HG03571 (cell line): ENCODE results near the gene FLOT1.
A peak's percentile ranks its signal among the peaks of the same experiment; 100 is the strongest.

Source experiments
- ATAC-seq: cut with Tn5 transposase; IDR thresholded peaks from one replicate; pipeline ENCODE4 v1.9.1; 2021; ENCODE audit not compliant: unreplicated experiment

FLOT1 gene, protein sequence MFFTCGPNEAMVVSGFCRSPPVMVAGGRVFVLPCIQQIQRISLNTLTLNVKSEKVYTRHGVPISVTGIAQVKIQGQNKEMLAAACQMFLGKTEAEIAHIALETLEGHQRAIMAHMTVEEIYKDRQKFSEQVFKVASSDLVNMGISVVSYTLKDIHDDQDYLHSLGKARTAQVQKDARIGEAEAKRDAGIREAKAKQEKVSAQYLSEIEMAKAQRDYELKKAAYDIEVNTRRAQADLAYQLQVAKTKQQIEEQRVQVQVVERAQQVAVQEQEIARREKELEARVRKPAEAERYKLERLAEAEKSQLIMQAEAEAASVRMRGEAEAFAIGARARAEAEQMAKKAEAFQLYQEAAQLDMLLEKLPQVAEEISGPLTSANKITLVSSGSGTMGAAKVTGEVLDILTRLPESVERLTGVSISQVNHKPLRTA

DNA sequence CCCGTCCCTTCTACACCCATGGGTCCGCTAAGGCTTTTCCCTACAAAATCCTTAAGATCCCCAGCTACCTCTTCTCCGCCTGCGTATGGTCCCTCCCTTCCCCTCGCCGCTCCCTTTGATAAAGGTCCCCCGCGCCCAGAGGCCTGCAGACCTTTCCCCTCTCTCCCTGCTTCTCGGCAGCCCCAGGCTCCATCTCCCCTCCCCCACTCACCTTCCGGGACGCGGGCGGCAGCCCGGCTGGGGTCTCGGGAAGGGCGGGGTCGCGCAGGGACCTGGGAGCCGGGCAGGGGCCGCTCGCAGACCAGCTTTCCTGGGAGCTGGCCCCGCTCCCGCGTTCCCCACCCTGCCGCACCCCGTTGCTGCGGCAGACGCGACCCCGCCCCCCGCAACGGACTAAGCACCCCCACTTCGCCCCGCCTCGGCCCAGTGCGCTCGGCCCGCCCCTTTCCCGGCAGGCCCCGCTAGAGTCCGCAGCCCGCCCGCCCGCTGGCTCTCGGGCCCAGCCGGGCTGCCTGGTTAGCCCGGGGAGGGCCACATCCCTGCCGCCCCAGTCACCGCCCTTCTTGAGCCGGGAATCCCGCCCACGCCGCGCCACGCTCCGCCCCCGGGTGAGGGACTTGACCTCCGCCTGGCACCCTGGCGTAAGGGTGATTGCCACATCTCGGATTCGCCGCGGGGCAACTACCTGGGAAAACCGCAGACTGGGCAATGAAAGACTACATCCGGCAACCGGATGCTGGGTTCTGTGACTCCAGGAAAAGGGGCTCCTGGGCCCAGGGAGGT, at the start of gene FLOT1:
TSS of gene FLOT1 (minus strand) at position 372 of the 783 bp plus-strand sequence. CDS start 498 bp downstream, outside the sequence.
- peak; percentile 65 for ATAC-seq

DNA sequence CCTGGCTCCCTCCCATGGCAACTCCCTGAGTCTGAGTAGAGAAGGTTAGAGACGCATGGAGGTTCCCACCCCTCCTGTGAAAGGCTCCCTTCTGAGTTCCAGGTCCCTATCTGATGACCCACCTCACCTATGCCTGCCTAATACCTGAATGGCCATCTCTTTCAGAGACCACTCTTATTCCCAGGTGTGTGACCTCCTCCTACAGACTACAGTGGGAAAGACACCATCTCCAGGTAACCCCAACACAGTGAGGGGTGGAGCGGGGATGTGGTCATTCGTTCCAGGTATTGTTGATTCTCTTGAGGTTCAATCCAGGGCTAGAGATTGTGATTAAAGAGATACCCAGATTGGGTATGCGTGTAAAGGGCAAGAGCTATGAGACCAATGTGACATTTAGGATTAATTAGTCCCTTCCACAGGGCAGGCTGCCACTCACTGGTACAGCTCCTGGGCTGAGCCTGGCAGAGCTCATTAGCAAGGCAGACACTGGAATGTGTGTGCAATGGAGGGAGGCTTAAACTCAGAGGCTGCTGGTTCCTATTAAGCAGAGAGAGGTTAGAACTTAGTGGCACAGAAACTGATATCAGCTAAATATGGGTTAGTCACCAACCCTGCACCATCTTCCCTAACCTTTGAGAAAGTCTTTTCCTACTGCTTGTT, 48.4 kb upstream of the FLOT1 start:
- ATAC-seq, result no peak

DNA sequence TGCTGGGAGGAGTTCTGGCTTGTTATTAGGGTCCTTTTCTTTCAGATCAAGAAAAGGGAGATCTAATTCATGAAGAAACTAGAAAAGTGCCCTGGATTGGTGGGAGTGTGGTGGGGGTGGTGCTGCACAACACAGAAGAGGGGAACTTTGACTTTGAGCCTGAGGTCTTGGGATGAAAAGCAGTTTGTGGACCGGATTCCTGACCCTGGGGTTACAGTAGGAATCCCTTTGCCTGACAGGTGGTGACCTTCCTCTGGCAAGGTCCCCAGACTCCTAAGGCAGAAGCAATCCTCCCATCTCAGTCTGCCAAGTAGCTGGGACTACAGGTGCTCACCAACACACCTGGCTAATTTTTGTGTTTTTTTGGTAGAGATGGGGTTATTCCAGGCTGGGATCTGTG, 47.1 kb upstream of the FLOT1 start:
- no peak for ATAC-seq

DNA sequence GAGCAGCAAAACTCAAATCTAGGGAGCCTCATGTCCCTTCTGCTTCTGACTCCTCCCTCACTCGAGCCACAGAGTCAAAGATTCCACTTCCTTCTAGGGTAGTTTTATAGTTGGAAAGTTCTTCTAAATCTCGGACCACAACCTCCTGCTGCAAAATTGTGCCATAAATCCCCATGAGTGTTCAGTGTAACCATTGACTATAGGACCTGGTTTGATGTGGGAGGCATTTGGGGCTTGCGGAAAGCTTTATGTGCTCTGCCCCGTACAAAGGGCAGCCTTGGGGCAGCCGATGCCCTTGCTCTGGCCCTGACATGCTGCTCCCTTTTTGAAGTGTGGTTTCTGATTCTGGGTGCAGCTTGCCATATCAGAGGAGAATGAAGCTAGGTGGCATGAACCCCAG, 45.5 kb upstream of the FLOT1 start:
- ATAC-seq, result no peak

DNA sequence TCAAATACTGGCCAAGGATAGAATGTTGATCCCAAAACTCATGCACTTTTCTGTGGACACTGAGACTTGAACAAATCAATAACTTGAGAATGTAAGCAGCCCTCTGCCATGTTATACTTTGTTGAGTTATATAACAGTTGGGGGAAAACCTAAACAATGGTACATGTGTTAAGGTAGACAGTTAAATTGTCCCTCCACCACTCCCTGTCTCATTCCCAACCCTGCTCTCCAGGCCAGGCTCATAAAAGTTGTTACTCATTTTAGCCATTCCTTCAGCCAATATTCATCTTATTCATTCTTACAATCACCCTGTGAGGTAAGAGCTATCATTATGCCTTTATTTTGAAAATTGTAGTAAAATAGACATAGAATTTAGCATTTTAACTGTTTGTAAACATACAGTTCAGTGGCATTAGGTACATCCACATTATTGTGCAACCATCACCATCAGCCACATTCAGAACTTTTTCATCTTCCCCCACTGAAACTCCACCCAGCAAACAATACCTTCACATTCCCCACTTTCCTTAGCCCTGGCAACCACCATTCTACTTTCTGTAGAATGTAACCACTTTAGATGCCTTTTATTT, 40.0 kb upstream of the FLOT1 start:
- ATAC-seq, result no peak

DNA sequence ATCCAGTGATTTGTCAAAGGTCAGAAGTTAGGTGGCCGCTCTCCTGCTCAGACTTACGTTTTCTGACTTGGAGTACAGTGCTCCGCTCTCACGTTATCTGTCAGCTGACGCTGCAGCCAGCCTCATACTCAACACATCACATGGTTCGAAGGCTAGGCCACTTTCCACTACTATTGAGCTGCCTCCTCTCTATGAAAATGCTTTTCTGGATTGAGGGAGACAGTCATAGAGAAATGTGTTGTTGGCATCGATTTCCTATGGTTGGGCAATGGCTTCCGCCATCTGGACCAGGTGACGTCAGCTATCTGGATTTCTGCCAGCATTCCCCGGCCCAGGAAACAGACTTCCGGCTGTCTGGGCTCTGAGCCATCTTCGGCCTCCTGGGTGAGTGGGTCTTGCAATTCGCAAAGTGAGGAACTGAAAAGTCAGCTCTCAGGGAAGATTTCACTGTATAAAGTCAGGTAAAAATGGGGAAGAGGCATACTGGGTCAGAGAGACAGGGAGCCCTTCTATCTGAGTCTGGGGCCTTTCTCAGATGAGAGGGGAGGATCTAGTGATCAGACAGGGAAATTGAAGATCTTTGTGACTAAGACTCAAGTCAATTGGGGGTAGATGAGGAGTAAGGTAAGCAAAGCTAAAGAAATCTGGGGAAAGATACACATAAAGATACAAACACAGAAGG, 39.4 kb upstream of the FLOT1 start:
- no peak for ATAC-seq

DNA sequence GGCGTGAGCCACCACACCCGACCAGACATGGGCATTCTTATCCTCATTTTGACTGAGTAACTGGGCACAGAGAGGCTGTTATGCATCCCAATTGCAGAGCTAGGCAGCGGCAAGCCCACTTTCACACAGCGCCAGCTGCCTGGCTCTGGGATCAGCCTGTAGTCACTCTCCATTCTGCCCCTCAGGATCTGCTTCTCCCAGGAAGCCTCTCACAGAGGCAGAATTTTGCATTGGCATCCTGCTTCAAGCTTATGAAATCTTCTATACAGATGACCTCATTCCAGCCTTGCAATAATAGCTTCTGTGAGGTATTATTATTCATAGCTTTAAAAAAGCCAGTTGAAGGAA, 38.9 kb upstream of the FLOT1 start:
- no peak for ATAC-seq

DNA sequence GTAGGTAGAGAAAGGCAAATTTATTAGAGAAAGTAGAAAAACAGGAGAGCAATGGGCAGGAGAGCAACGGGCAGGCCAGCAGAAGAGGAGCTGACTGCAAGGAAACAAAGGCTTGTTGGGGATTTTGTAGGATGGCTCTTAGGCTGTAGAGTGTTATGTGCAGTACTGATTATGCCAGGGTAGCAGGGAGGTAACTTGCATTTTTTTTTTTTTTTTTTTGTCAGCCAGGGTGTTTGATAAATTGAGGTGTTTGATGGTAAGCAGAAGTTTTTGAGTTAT, 38.1 kb upstream of the FLOT1 start:
- no peak for ATAC-seq

DNA sequence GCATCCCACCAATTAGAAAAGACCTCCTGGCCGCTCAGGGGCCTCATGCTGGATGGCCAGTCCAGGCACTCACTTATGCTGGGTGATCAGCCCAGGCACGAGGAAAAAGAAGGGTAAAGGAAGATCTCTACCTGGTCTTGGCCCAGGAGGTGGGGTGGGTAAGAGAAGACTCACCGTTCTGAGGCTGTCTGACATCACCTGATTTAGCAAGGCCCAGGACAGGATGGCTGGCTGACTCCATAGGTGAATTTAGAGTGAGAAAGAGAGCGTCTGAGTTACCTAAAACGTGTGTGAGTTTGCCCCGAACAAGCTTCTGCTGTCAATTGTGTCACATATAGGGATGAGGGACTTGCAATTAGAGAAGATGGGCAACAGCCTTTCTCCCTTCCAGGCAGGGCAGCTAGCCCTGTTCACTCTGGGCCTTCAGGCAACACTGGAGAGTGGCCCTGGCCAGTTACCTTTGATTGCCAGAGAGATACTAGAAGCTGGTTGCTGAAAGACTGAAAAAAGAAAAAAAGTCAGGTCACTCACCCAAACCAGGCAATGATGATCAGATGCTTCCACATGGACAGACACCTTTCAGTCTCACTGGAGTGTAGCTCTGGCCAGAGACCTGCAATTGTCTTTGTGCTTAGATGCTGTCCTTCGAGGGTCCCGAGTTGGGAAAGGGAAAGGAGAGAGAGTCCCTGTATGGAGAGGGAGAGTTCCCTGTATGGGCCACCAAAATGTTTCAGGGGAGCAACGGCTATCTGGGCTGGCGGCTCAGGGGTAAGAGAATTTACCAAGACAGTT, 37.6 kb upstream of the FLOT1 start:
- ATAC-seq, result no peak

DNA sequence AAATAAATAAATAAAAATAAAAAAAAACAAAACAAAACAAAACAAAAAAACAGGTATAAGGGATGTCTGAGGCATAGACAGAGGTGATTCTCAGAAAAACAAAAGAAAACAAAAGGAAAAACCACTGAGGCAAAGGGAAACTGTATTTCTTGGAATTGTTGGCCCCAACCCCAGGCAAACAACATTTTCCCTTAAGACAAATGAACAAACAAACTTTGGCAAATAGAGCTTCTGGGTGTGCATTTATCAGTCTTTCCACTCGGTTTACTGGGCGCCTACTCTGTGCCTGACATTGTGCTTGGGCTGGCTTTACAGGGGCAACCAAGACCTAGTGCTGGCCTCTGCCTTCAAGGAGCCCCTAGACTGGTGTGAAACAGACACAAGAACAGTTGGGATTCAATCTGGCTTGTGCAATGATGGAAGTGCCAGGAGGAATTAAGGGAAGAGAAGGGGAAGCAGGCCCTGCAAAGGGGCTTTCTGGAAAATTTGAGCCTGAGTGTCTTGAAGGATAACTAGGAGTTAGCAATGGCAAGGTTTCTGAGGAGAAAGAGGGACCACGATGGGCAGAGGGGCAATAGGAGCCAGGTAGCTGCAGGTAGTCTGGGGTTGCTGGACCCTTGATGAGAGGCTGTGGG, 35.6 kb upstream of the FLOT1 start:
- ATAC-seq, result no peak

DNA sequence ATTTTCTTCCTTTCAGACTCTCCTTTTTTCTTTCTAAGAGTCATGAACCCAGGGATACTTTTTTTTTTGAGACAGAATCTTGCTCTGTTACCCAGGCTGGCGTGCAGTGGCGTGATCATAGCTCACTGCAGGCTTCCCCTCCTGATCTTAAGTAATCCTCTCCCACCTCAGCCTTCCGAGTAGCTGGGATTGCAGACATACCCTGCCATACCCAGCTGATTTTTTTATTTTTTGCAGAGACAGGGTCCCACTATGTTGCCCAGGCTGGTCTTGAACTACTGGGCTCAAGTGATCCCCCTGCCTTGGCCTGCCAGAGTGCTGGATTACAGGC, 34.6 kb upstream of the FLOT1 start:
- ATAC-seq, result no peak

DNA sequence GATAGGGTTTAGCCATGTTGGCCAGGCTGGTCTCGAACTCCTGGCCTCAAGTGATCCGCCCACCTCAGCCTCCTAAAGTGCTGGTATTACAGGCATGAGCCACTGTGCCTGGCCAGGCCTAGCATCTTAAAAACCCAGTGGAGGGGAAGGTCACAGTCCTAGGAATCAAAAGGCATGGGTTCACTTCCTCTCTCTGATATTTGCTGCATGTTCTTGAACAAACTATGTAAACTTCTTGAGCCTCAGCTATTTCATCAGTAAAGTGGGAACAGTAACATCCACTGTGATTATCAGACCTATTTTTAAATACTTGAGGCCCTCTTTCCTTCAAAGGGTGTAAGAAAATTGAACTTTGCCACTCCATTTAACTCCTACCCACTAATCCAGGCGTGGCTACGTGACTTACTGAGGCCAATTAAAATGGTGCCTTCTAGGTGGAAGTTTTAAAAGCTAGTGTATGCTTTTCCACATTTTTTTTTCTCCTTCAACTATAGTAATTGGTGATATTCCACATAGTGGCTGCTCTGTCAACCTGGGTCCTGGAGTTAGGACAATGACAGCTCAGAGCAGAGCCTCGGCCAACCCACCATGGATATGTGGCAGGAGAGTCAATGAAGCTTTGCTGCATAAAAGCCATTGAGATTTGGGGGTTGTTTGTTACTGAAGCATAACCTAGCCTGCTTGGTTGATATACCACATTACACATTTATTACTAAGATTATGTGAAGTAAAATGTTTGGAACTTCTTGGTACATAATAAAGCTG, 34.1 kb upstream of the FLOT1 start:
- ATAC-seq, result no peak

DNA sequence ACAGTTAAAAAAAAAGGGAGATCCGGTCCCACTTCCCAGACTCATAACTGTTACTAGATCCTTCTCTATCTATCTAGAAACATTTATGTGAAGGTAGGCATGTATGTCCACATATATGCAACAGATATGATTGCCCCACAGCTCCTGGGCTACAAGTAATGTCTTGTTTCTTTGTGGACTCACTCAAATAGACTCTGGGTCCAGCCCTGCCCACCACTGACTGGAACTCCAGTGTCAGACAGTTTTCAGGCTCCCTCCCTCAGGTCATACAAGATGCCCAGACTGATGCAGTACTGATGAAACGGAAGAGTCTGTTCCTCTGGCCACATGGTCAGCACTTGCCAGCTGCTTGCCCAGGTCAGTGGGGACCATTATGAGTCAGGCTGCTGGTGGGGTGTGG, 32.6 kb upstream of the FLOT1 start:
- no peak for ATAC-seq

DNA sequence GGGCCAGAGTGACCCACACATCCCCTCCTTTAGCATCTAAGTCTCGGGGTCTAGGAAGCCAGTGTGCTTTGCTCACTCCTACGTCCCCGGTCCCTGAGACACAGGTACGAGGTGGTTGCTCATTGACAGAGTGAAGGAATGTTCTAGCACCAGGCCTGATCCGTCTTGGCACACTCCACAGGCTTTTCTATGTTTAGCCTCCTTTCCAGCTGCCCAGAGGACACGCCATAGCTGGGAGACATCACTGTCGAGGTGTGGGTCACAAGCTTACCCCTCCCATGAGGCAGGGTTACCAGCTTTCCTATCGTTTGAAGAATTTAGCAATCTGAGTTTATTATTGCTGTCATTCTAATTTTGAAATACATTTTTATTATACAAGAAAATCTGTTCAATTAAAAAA, 32.2 kb upstream of the FLOT1 start:
- ATAC-seq, result no peak

DNA sequence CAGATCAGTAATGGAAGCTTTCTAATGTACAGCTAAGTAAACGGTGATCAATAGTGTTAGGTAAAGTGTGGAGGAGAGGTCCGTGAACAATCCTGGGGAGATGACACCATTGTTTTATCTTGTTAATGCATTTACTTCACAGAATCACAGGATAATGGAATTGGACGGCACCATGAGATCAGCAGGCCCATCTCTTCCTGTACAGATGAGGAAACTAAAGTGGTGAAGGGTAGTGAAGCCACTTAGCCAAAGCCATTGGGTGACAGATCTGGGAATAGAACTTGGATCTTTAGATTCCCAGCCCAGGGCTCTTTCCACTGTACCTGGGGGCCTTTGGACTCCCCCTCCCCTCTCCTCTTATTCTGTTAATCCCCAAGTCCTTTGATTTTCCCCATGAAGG, 28.1 kb upstream of the FLOT1 start:
- ATAC-seq, result no peak

DNA sequence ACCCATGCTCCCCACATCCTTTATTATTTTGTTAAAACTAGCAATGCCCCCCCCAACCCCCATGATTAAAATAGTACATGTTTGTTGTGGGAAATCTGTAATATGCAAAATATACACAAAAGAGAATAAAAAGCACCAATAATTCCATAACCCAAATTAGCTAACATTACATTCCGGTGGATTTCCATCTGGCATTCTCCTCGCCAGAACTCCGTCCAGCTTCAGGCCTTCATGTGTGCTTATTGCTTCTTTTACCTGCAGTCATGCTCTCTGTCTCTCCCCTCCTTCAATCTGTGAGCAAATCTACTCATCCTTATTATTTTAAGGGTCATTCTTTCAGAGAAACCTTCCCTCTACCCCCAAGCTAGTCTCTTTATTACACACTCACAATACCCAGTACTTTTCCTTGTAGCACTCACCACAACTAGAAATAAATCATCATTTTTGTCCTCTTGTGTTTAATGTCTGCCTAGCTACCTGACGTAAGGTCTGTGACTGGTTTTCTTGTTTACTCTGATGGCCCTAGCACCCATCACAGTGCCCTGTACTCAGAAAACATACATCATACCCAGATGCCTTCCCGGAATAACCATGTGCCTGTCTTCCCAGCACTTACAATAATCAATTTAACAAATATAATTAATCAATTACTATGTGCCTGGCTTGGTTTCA, 27.5 kb upstream of the FLOT1 start:
- ATAC-seq, result no peak

DNA sequence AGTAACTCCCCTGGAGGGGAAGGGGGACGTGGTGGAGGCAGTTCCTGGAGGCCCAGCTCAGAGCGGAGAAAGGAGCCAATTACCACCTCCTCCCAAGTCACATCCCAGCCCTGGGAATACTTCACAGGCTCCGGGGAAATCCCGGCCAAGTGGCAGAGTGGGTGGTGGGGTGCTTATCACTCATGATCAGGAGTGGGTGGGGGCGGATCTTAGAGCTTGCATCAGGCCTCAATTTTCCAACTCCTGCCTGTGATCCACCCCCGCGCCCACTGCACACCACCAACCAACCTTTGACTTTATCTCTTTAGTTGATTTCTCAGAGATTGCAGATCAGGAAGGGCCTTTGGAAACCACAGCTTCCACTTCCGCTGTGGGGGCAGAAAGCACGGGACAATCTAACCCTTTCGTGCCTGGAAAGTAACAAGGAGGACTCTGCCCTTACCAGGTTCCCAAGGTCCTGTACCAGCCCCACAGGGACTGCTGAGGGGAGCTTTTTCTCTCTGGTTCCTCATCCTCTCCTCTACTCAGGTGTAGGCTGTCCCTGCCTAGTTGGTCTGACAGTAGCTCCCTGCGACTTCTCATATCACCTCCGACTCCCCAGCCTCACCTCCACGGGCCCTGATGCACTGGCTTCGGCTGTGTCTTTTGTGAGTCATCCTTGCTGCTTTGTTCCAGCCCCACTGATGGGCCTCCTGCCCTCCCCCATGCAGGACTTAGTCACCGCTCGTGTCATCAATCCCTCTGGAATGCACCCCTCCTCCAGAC, 26.8 kb upstream of the FLOT1 start:
- no peak for ATAC-seq

DNA sequence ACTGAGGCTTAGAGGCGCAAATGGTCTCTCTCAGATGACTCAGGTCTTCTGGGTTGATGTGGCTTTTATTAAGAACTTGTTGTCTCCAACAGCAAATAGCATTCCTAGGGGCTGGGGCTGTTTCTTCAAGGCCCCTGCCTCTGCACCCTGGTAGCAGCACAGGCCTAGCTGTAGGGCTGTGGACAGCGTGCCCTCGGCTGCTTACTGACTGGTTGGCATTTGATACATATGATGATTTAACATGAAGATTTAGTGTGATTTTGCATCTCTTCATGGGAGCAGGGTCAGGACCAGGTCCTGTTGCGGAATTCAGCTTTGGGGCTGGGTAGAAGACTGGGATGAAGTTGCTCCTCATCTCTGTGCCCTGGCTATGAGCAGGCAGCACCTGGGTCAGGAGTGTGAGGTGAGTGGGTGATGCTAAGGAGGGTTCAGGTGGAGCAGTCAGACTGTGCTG, 26.2 kb upstream of the FLOT1 start:
- ATAC-seq, result no peak
